Measurements from ENCODE around the gene C10orf95.
"Not testable (repeated sequence)": the region's sequence is repeated elsewhere in the genome, so short reads cannot be mapped to it uniquely, and the experiment has no call there.

C10orf95 gene

GRCh38 chr10:102463983-102464382 is 12.6 kb upstream of the C10orf95 start:
- no peak for DNase-seq

GRCh38 chr10:102462512-102463054 is 11.2 kb upstream of the C10orf95 start:
- DNase-seq = no peak

- peak; percentile 91 for DNase-seq
Measured at GRCh38 chr10:102461187-102462054, 10.1 kb upstream of the C10orf95 start.

- DNase-seq = no peak
Measured at GRCh38 chr10:102460836-102461186, 9.5 kb upstream of the C10orf95 start.

- DNase-seq = no peak
Measured at GRCh38 chr10:102458656-102459055, 7.3 kb upstream of the C10orf95 start.

- DNase-seq = no peak
Measured at GRCh38 chr10:102457591-102458150, 6.3 kb upstream of the C10orf95 start.

- no peak for DNase-seq
Measured at GRCh38 chr10:102455893-102456471, 4.6 kb upstream of the C10orf95 start.

- DNase-seq = not testable (repeated sequence)
Measured at GRCh38 chr10:102454662-102455487, 3.5 kb upstream of the C10orf95 start.

GRCh38 chr10:102453502-102453901 is 2.2 kb upstream of the C10orf95 start:
- DNase-seq = no peak

- no peak for DNase-seq
Measured at GRCh38 chr10:102452672-102453340, 1.5 kb upstream of the C10orf95 start.

GRCh38 chr10:102450374-102451104 is 804 bp downstream of the C10orf95 start:
- peak; percentile 86 for DNase-seq

GRCh38 chr10:102450124-102450373 is 1.3 kb downstream of the C10orf95 start:
- no peak for DNase-seq

- peak; percentile 86 for DNase-seq
Measured at GRCh38 chr10:102449321-102450123, 1.8 kb downstream of the C10orf95 start.

- DNase-seq = no peak
Measured at GRCh38 chr10:102444851-102445250, 6.5 kb downstream of the C10orf95 start.

GRCh38 chr10:102438374-102438773 is 13.0 kb downstream of the C10orf95 start:
- no peak for DNase-seq

- no peak for DNase-seq
Measured at GRCh38 chr10:102437515-102437914, 13.8 kb downstream of the C10orf95 start.

GRCh38 chr10:102436312-102436711 is 15.0 kb downstream of the C10orf95 start:
- no peak for DNase-seq

- DNase-seq = peak; percentile 23
Measured at GRCh38 chr10:102435529-102436233, 15.7 kb downstream of the C10orf95 start.

GRCh38 chr10:102435133-102435497 is 16.2 kb downstream of the C10orf95 start:
- DNase-seq = no peak

- DNase-seq = no peak
Measured at GRCh38 chr10:102434394-102435132, 16.8 kb downstream of the C10orf95 start.
